Lower leg skin (tissue), 4 donors: ENCODE results near the gene BNC2. TPM values are rescaled to one million over a fixed set of nuclear protein-coding genes. Genes with fewer than 3 reads are reported as not detected.

Experiments used
- DNase-seq, 2 donors: peaks; one replicate each; pipeline ENCODE4 v3.0.0-alpha.2; 2019; ENCODE audit warnings: low spot score in 2 of 2
- H3K4me3 ChIP-seq: fragments of 200-600 bp; sonication (generic); 2 replicates; pipeline ENCODE4 v1.5.1; 2017; ENCODE audit warnings: mild to moderate bottlenecking, low read depth; ENCODE audit not compliant: poor library complexity, severe bottlenecking
- POLR2A ChIP-seq, 2 donors: fragments of 450-650 bp; IDR thresholded peaks; one replicate each; pipeline ENCODE4 v1.6.1; 2016 to 2017; ENCODE audit warnings: antibody characterized with exemption in 2 of 2, mild to moderate bottlenecking in 1 of 2, moderate library complexity in 1 of 2
- WGBS, 2 donors: methylation state at CpG; one replicate each; pipeline ENCODE4 v1.1.5; 2018; 5-methylcytosine and 5-hydroxymethylcytosine counted together
- intact Hi-C: fragments of 100-400 bp; cut with DNase I; formaldehyde crosslinking; loops from one replicate; pipeline ENCODE4 v1.15.0; 2023; ENCODE audit warnings: low total_unique reads
- total RNA-seq, 4 donors: library from RNA; depleted of rRNA; stranded (reverse); fragments of >200 nt; gene quantifications; one replicate each; pipeline ENCODE4 v1.1.0, GENCODE V29; 2016
- TF ChIP-seq, protein P1 (sequence below), 3 donors: fragments of 450-650 bp; IDR thresholded peaks; one replicate each; pipeline ENCODE4 v1.5.1; 2016; ENCODE audit warnings: antibody characterized with exemption in 3 of 3, mild to moderate bottlenecking in 3 of 3, moderate library complexity in 2 of 3

Gene BNC2
- total RNA-seq, 4 donors from 2014 or later = 1.7 to 8.5 (median 3.7) TPM

- no peak for DNase-seq
- TF ChIP-seq, protein P1, sequence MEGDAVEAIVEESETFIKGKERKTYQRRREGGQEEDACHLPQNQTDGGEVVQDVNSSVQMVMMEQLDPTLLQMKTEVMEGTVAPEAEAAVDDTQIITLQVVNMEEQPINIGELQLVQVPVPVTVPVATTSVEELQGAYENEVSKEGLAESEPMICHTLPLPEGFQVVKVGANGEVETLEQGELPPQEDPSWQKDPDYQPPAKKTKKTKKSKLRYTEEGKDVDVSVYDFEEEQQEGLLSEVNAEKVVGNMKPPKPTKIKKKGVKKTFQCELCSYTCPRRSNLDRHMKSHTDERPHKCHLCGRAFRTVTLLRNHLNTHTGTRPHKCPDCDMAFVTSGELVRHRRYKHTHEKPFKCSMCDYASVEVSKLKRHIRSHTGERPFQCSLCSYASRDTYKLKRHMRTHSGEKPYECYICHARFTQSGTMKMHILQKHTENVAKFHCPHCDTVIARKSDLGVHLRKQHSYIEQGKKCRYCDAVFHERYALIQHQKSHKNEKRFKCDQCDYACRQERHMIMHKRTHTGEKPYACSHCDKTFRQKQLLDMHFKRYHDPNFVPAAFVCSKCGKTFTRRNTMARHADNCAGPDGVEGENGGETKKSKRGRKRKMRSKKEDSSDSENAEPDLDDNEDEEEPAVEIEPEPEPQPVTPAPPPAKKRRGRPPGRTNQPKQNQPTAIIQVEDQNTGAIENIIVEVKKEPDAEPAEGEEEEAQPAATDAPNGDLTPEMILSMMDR (IDR thresholded peaks at IDR 0.05) = no peak
- no peak for TF ChIP-seq POLR2A (IDR thresholded peaks at IDR 0.05)
- 78 to 84% methylated on average over 4 of the region's 4 CpGs for WGBS, 2 donors
- no peak overlapping the region for H3K4me3 ChIP-seq
- intact Hi-C loops = no loop called here
Observed at GRCh38 chr9:16561121-16561520, 309.3 kb downstream of the BNC2 start.

DNA sequence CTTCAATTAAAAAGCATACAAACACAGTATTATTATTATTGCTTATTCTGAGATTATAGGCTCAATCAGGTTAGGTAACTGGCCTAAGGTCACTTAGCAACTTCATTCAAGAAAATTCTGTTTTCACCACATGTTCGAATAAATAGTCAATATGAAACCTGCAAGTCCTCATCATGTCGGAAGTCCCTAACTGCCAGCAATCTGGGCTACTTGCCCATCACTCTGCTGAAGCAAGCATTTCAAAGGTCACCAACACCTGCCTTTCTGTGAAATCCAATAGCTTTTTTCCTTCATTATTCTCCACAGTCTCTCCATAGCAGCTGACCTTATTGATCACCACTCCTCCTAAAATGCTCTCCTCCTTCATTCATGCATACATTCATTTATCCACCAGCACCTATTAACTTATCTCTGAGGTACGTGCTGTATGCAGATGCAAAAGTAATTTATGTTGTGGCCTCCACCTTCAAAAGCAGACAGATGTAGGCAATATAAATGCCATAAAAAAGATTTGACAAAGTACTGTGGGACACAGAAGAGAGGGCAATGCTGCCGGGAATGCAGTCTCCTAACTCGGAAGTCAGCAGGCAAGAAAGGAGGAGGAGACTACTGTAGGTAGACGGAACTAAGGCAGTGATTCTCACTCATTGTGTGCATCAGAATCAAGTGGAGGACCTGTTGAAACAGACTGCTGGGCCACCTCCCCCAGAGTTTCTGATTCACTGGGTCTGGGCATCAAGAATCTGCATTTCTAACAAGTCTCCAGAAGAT, 310.9 kb downstream of the BNC2 start:
- TF ChIP-seq, protein P1 (IDR thresholded peaks at IDR 0.05) = no peak
- no peak for TF ChIP-seq POLR2A (IDR thresholded peaks at IDR 0.05)
- no peak overlapping the region for H3K4me3 ChIP-seq
- intact Hi-C loops = no loop called here
- WGBS, 2 donors = 92 to 97% methylated on average over 6 of the region's 6 CpGs
- no peak for DNase-seq

DNA sequence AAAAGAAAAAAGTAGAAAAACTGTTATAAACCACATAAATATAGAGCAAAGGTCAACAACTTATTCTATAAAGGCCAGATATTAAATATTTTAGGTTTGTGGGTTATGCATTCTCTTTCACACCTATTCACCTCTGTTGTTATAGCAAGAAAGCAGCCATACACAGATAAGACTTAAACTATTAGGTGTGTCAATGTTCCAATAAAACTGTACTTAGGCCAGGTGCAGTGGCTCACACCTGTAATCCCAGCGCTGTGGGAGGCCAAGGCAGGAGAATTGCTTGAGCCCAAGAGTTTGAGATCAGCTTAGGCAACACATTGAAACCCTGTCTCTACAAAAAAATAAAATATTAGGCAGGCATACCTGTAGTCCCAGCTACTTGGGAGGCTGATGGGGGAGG, 314.7 kb downstream of the BNC2 start:
- intact Hi-C loops = no loop called here
- TF ChIP-seq, protein P1 (IDR thresholded peaks at IDR 0.05) = no peak

GRCh38 chr9:16553869-16554540, 316.5 kb downstream of the BNC2 start:
- TF ChIP-seq, protein P1 (IDR thresholded peaks at IDR 0.05) = no peak
- TF ChIP-seq POLR2A (IDR thresholded peaks at IDR 0.05) = no peak
- no peak for DNase-seq

More for the DNA sequence above, 314.7 kb downstream of the BNC2 start:
- no peak for DNase-seq
- 100% methylated on average over 1 of the region's 1 CpG for WGBS, 2 donors
- H3K4me3 ChIP-seq = no peak overlapping the region

DNA sequence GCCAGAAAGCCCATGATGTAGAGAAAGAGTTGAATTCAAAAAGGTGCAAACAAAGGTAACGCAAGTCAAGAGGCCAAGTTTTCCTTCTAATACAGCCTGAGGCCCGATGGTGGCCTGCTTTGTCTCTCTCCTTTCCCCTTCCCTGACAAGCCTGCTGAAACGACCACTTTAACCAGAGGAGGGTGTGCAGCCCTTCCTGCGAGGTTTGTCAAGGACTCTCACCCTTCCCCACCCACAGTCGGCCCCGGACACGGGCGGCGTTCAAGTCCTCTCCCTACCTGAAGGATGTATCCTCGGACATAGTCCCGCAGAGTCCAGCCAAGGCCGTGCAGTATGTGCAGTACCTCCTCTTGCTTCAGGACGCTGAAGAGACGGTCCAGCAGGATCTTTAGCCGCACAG, 318.2 kb downstream of the BNC2 start:
- 87 to 91% methylated on average over 12 to 15 of the region's 15 CpGs for WGBS, 2 donors
- no peak for DNase-seq
- no peak for TF ChIP-seq POLR2A (IDR thresholded peaks at IDR 0.05)
- TF ChIP-seq, protein P1 (IDR thresholded peaks at IDR 0.05) = no peak
- no peak overlapping the region for H3K4me3 ChIP-seq
- intact Hi-C loops = no loop called here

More at GRCh38 chr9:16553869-16554540, 316.5 kb downstream of the BNC2 start:
- intact Hi-C loops = no loop called here
- no peak overlapping the region for H3K4me3 ChIP-seq
- 91% methylated on average over 7 of the region's 7 CpGs for WGBS, 2 donors
